Eye (tissue), 1 donor: ENCODE measurements around the gene COL6A6.
"Not testable (repeated sequence)": the region's sequence is repeated elsewhere in the genome, so short reads cannot be mapped to it uniquely, and the experiment has no call there.

Experiments used
- DNase-seq: peaks from one replicate; pipeline ENCODE4 v3.0.0-alpha.2; 2015

The COL6A6 gene

DNA sequence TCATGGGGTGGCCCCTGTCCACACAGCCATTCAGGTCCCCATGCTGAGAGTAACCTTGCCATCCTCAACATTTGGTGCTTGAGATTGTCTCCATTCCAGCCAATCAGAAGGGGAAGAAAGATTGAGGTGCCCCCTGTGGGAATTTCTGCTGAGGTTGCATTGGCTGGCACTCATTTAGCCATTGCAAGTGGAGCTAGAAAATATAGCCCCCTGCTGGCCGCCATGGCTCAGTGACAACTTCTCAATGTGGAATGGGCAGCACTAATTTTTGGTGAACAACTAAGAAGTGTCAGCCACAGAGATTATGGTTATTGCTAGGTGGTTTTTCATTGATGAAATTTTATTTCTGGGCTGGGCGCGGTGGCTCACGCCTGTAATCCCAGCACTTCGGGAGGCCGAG, 22.0 kb downstream of the COL6A6 start:
- peak; percentile 68 for DNase-seq

DNA sequence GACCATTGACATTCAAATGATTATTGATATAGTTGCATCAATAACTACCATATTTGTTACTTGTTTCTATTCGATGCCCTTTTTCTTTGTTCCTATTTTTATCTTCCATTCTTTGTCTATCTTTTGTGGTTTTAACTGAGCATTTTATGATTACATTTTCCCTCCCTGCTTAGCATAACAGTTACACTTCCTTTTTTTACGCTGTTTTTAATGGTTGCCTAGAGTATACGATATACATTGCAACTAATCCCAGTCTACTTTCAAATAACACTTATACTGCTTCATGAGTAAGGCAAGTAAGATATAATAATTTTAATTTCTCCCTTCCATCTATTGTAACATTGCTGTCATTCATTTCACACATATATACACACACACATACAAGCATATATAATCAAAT, 26.3 kb downstream of the COL6A6 start:
- no peak for DNase-seq

DNA sequence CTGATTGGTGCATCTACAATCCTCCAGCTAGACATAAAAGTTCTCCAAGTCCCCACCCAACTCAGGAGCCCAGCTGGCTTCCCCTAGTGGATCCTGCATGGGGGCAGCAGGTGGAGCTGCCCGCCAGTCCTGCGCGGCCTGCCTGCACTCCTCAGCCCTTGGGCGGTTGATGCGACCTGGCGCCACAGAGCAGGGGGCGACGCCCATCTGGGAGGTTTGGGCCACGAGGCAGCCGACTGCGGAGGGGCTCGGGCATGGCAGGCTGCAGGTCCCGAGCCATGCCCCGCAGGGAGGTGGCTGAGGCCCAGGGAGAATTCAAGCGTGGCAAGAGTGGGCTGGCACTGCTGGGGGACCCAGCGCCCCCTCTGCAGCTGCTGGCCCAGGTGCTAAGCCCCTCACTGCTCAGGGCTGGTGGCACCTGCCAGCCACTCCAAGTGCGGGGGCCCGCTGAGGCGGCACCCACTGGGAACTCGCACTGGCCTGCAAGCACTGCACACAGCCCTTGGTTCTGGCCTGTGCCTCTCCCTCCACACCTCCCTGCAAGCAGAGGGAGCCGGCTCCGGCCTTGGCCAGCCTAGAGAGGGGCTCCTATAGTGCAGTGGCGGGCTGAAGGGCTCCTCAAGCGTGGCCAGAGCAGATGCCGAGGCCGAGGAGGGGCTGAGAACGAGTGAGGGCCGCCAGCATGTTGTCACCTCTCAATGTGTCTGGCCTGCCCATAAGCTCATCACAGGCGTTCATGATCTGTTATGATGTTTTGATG, 30.1 kb downstream of the COL6A6 start:
- no peak for DNase-seq

DNA sequence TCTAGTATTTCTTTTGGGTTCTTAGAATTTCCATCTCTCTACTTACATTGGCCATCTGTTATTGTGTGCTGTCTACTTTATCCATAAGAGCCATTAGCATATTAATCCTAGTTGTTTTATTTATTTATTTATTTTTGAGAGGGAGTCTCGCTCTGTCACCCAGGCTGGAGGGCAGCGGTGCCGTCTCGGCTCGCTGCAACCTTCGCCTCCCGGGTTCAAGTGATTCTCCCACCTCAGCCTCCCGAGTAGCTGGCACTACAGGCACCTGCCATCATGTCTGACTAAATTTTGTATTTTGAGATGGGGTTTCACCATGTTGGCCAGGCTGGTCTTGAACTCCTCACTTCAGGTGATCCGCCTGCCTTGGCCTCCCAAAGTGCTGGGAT, 30.7 kb downstream of the COL6A6 start:
- not testable (repeated sequence) for DNase-seq

DNA sequence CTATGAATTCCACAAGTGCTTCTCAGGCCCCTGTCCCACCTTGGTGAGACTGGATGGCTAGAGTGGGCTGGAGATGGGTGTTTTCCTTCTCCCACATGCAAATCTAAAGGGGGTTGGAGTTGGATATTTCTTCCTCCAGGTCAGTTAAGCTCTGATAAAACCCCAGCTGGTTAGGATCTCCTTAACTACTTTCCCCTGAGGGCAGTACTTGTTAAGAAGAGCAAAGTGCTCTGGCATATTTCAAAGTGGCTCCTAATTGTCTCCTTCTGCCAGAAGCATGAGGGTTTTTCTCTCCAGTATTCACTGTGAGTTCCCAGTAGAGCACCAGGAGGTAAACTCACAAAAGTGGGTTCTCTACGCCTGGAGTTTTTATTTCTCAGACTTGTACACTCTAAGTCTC, 31.4 kb downstream of the COL6A6 start:
- DNase-seq, result no peak

DNA sequence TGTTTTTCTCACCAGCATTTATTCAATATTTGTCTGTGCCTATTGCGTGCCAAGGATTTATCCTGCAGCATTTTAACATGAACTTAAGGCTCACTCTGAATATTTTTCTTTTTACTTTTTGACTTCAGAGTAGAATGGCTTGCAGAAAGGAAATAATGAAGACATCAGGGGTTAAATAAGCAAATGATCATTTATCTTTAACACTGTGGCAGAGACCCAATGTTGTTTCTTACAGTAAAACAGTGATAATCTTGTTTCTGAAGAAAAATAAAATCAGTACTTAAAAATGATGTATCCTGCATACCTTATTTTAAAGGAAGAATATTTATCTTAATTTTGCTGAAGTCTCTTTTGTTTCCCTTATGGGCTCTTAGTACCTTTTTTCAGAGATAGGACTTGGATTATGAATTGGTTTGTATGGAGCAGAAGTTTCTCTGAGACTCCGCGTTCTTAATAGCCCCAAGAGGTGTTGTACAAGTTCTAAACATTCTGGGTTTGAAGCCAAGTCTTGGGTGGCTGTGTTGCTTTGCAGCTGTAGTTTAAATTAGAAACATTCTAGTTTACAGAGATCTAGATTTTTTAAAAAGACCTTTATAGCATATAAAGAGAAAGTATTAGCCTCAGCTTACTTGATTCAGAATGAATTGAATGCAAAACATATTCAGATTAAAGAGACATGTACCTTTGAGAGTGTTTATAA, 40.5 kb downstream of the COL6A6 start:
- no peak for DNase-seq

DNA sequence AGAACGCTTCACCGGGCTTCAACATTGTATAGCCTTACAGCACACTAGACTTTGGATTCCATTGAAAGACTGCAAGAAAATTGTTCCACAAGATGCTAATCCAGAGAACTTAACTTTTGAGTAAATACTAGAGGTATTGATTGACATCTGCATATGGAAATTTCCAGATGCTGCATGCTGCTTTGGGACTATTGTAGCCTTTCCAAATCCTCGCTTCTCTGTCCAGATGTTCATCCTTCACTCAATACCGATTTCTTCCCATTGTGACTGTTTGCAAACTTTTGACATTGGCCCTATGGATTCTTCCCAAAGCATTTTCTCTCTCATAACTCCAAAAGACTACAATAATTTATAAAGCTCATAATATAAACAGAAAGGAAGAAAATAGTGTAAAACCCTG, 41.4 kb downstream of the COL6A6 start:
- no peak for DNase-seq

DNA sequence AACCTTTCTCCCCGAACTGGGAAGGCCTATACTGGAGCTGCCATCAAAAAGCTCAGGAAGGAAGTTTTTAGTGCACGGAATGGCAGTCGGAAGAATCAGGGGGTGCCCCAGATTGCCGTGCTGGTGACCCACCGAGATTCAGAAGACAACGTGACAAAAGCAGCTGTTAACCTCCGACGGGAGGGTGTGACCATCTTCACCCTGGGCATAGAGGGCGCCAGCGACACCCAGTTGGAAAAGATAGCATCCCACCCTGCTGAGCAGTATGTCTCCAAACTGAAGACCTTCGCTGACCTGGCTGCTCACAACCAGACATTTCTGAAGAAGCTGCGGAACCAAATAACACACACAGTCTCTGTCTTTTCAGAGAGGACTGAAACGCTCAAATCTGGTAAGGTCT, 48.2 kb downstream of the COL6A6 start:
- no peak for DNase-seq
